ENCODE results near the gene B9D1. TPM values are rescaled to one million over a fixed set of nuclear protein-coding genes. Genes with fewer than 3 reads are reported as not detected.

Gene B9D1, protein sequence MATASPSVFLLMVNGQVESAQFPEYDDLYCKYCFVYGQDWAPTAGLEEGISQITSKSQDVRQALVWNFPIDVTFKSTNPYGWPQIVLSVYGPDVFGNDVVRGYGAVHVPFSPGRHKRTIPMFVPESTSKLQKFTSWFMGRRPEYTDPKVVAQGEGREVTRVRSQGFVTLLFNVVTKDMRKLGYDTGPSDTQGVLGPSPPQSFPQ
- total RNA-seq: 1 to 10 TPM; 2.1 to 2.7 TPM

DNA sequence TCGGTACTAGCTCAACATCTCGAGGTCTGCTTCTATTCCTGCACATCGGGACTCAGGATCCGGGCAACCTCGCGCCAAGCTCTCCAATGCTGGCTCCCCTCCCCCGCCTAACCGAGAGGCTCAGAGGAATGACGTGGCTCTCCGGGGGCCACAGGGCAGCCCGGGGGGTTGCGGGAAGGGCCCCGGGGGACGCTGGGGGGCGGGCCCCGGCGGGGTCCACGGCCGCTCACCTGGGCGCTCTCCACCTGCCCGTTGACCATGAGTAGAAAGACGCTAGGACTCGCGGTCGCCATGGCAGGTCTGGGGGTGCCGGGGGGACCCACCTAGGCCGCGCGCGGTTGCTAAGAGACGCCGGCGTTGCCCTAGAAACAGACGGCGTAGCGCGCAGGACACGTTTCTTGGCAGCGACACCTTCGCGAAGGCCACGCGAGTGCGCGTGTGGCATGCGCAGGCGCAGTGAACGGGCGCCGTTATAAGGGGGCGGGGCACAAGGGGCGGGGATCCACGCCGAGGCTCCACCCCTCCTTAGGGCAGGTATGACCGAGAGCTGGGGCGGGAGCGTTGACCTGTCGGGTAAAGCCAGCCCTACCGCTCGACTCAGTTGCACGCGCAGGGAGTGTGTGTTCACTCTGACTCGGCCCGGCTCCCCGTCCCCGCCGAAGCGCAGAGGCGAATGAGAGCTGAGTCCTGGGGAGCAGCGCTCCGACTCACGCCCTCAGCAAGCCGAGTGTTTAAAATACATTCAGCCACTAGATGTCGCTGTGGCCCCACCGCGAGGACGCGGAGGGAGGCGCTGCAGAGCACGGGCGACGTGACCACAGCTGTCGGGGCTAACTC, at the start of gene B9D1:
B9D1 (minus strand) TSS at position 447 of the 837 bp plus-strand sequence; CDS start at position 293, 154 bp downstream.

DNA sequence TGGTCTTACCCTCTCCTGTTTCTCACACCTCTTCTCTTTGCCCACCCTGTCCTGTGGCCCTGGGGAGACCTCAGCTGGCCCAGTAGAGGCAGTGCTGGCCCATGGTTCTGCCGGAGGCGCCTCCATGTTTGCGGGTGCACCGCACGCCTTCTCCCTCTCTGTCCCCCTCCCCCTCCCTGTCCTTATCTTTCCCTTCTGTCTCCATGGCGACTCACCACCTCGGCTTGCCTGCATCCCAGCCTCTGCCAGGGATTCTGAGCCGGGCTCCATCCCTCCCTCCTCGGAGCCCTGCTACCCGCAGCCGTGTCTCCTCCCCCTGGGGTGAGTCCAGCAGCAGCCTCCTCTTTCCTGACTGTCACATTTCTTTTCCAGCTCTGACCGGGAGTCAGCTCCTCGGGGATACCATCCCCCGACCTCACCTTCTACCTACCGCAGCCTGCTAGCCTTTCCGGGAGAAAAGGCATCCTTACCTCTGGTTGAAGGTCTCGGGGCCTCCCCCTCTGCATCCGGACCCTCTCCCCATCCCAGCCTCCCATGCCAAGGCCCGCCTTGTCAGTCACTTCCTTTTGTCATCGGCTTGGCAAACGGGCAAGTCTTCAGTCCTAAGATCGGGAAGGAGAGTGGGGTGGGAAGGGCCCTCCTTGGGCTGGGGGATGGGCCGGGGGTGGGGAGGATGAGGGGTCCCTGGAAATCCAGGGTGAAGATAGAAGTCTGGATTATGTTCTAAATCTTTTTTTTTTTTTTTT, 48.5 kb upstream of the B9D1 start, which contains the start of gene RNF112:
RNF112 (plus strand) TSS at position 358 of the 746 bp plus-strand sequence; CDS start at position 535, 177 bp downstream.

DNA sequence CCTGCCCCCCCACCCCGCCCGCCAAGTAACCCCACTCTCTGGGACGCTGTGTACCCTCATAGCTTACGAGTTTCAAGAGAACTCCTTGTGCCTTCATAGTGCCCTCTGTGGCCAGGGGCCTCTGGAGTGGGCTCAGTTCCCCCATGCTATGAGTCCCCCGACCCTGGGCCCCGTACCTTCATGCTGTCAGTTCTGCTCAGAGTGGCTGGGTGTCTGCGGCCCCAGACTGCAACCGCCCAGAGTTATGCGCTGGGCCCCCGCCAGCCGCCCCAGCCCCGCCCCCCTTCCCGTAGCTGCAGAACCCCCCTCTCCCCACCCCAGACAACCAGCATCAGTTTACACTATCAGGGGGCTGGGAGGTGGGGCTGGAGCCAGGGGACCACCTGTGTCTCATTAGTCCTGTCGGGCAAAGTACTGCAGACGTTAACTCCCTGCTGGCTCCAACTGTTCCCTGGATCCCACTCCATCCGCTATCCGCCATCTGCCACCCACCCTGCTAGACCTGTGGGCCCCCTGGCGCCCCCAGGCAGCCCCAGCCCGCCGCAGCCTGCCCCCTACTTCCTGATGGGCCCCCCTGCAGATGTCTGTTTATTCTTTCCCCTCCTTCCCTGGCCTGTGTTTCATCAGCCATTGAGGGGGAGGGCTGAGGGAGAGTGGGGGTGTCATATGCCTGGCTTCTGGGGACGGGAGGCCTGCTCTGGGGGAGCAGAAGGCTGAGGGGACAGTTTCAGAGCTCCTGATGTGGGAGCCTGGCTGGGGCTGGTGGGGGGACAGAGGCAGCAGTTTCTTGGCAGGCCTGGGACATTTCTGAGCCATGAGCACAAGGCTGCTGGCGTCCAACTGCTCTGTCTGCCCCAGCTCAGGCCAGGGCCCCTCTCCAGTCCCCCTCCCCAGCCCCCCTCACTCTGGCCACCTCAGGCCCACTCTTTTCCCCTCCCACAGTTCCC, 24.7 kb upstream of the B9D1 start, which contains the start of gene MFAP4:
MFAP4 (minus strand) TSS at position 217 of the 947 bp plus-strand sequence; CDS start at position 182, 35 bp downstream.

DNA sequence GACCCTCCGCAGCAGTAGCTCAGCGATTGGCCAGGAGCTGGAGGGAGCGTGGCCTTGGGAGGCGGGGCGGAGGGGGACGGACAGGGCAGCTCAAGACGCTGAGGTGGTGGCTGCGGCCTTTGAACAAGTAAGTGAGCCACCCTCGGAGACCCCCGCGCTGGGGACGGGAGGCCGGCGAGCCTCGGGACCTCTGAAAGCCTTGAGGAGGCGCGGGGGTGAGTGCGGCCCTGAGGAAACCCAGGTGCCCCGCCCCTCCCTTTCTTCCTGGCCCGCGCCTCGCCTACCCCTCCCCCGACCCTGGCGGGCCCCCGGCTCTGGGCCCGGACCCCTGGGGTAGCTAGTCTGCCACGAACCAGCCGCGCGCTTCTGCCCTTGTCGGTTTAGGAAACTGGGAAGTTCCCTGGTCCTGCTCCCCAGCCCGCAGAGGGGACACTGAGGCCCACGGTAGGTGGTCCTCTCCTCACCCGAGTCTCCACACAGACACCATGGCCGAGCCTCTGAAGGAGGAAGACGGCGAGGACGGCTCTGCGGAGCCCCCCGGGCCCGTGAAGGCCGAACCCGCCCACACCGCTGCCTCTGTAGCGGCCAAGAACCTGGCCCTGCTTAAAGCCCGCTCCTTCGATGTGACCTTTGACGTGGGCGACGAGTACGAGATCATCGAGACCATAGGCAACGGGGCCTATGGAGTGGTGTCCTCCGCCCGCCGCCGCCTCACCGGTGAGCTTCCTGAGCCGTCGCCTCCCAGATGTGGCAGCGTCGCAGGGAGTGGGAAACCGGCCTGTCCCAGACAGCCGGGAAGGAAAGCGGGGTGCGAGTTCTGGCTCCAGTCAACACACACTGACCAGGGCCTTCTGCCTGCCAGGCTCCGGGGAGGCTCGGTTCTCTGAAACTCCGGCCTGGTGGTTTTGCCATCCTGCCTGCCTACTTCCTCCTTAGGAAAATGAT, 16.2 kb upstream of the B9D1 start, which contains the start of gene MAPK7:
MAPK7 (plus strand) TSS at position 83 of the 945 bp plus-strand sequence; CDS start at position 486, 403 bp downstream.

Small RNA genes within 50 kb of the gene (microRNA-seq; reads per million reads assigned to microRNA genes)
- 112 reads per million, percentile 71 among the genes with 10 or more reads in this experiment for gene MIR1180 (ENCODE audit: borderline microRNAs expressed, borderline replicate concordance)

Other genes with a start within 250 kb of the B9D1 start
- 10 to 100 TPM; 32.3 to 33.0 TPM for gene GRAPL, start 235.1 kb downstream of the B9D1 start, total RNA-seq
- gene EPN2, start 125.4 kb downstream of the B9D1 start, total RNA-seq: 1 to 10 TPM; 2.3 to 2.6 TPM
- 10 to 100 TPM; 43.1 to 47.4 TPM for gene MAPK7, start 15.8 kb upstream of the B9D1 start, total RNA-seq
- gene MFAP4, start 24.5 kb upstream of the B9D1 start, total RNA-seq: not detected
- under 1 TPM; 0.20 to 0.53 TPM for gene RNF112, start 48.5 kb upstream of the B9D1 start, total RNA-seq
- not detected for gene SLC47A1, start 171.1 kb upstream of the B9D1 start, total RNA-seq

Measured in activated naive CD4-positive, alpha-beta T cell treated with anti-CD3 and anti-CD28 coated beads, Interleukin-2, amount 10 ng/mL, durations not matched to agents 5 hours and 36 hours (primary cell).